ENCODE measurements around the gene RPLP2.

RPLP2 gene

DNA sequence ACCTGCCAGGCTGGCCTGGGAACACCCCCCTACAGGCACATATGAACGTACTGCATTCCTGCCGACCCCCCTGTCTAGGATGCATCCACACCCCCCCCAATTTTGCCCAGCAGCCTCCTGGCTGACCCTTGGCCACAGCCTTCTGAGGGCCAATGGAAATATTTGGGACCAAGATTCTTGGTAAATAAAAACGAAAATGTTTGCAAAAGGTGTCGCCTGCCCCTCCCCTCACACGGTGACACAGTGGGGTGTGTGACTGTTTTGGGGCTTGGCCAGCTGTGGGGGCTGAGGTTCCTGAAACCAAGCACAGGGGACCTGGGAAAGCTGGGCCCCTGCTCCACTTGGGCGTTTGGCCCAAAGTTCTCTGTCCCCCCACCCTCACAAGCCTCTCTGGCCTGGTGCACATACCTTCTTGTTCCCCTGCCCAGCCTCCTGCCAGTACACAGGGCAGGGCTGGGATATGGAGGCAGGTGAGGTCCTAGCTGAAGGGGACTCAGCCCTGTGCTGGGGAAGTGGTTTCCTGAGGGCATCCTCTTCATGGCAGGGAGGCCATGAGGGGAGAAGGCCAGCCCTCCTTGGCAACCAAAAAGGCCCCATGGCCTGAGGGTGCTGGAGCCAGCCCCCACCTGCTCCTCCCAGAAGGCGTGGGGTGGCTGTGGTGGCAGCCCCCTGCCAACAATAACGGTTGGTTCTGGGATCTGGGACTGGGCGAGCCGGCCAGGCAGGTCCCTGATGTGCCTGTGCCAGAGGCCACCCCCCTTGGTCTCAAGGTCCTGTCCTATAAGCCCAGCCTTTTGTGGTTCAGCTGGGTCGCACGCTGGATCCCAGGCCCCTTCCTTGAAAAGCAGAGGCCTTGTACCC, 15.8 kb downstream of the RPLP2 start:
- H3K4me2 ChIP-seq (ENCODE audit: low read length) = no peak overlapping the region
- peaks cover 13% of the 10 kb centered on the region for H3K36me3 ChIP-seq (ENCODE audit: control insufficient read depth, low read length)
- no peaks in the 10 kb centered on the region for H3K9me3 ChIP-seq (ENCODE audit: control insufficient read depth, insufficient read depth, low read length)
- peaks cover 7% of the 10 kb centered on the region for H4K20me1 ChIP-seq (ENCODE audit: control insufficient read depth, insufficient read depth, low read depth, low read length)
- H3K27me3 ChIP-seq (ENCODE audit: control insufficient read depth, low read length) = peaks cover 38% of the 10 kb centered on the region
- TF ChIP-seq EZH2phosphoT487 (IDR thresholded peaks at IDR 0.05; ENCODE audit: borderline replicate concordance, low read length) = no peak
- TF ChIP-seq, protein P1, sequence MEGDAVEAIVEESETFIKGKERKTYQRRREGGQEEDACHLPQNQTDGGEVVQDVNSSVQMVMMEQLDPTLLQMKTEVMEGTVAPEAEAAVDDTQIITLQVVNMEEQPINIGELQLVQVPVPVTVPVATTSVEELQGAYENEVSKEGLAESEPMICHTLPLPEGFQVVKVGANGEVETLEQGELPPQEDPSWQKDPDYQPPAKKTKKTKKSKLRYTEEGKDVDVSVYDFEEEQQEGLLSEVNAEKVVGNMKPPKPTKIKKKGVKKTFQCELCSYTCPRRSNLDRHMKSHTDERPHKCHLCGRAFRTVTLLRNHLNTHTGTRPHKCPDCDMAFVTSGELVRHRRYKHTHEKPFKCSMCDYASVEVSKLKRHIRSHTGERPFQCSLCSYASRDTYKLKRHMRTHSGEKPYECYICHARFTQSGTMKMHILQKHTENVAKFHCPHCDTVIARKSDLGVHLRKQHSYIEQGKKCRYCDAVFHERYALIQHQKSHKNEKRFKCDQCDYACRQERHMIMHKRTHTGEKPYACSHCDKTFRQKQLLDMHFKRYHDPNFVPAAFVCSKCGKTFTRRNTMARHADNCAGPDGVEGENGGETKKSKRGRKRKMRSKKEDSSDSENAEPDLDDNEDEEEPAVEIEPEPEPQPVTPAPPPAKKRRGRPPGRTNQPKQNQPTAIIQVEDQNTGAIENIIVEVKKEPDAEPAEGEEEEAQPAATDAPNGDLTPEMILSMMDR (IDR thresholded peaks at IDR 0.05; ENCODE audit: low read depth, low read length, poor library complexity, severe bottlenecking) = no peak
- no peak overlapping the region for H3K4me3 ChIP-seq (ENCODE audit: low read length)
- peaks cover 10% of the 10 kb centered on the region for H3K79me2 ChIP-seq (ENCODE audit: control insufficient read depth, low read length)
- no peaks in the 10 kb centered on the region; the same call in 1 of the 2 replicates for H3F3A ChIP-seq (ENCODE audit: control insufficient read depth, insufficient read depth)
- no peak overlapping the region for H3K27ac ChIP-seq (ENCODE audit: low read depth, low read length)
- H3K9me2 ChIP-seq (replicated peaks; ENCODE audit: control insufficient read depth, low read length) = no peaks in the 10 kb centered on the region
- peaks cover 48% of the 10 kb centered on the region for H3K4me1 ChIP-seq (ENCODE audit: control insufficient read depth, low read length)

DNA sequence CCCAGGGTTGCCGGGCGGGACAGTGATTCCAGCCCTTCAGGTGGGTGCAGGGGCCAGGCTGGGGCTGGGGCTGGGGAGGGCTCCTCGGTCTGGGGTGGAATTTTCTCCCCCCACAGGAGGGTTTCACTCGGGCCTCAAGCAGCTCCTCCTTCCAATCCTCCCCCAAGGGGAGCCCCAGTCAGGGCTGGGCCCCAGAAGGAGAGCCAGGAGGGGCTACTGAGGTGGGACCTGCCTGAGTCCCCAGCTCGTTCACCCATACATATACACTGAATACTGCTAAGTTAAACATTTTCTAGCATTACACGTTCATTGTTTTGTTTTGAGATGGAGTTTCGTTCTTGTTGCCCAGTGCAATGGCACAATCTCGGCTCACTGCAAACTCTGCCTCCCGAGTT, 16.5 kb downstream of the RPLP2 start:
- Histone ChIP-seq H3K9me3 (ENCODE audit: control insufficient read depth, insufficient read depth, low read length) (no peaks in the 10 kb centered on the region), H3K4me2 (ENCODE audit: low read length) (peak overlapping the region; percentile 90), H3F3A (ENCODE audit: control insufficient read depth, insufficient read depth) (no peaks in the 10 kb centered on the region; the same call in 1 of the 2 replicates), H3K27ac (ENCODE audit: low read depth, low read length) (no peak overlapping the region), H3K79me2 (ENCODE audit: control insufficient read depth, low read length) (peaks cover 4% of the 10 kb centered on the region), H3K4me3 (ENCODE audit: low read length) (peak overlapping the region; percentile 75; the same call in 1 of the 2 replicates), H3K27me3 (ENCODE audit: control insufficient read depth, low read length) (peaks cover 45% of the 10 kb centered on the region), H3K36me3 (ENCODE audit: control insufficient read depth, low read length) (peaks cover 13% of the 10 kb centered on the region), H4K20me1 (ENCODE audit: control insufficient read depth, insufficient read depth, low read depth, low read length) (peaks cover under 1% of the 10 kb centered on the region; the same call in 1 of the 2 replicates), H3K4me1 (ENCODE audit: control insufficient read depth, low read length) (peaks cover 50% of the 10 kb centered on the region), H3K9me2 (replicated peaks; ENCODE audit: control insufficient read depth, low read length) (no peaks in the 10 kb centered on the region)
- no peak for TF ChIP-seq EZH2phosphoT487 (IDR thresholded peaks at IDR 0.05; ENCODE audit: borderline replicate concordance, low read length)
- TF ChIP-seq, protein P1 (IDR thresholded peaks at IDR 0.05; ENCODE audit: low read depth, low read length, poor library complexity, severe bottlenecking) = no peak

DNA sequence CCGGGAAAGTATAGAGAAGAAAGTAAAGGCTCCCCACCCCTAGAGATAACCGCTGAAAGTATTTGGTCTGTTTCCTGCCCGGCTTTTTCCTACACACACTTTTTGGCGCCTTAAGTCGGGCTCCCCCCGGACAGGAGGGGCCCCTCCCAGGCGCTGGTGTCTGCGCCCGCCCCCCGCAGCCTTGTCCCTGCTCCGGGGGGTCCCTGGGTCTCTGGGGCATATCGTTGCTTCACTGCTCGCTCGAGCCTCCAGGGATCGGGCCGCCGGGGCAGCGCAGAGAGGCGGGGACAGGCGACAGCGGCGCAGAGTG, 17.0 kb downstream of the RPLP2 start:
- H3K36me3 ChIP-seq (ENCODE audit: control insufficient read depth, low read length) = peaks cover 10% of the 10 kb centered on the region
- H3K27me3 ChIP-seq (ENCODE audit: control insufficient read depth, low read length) = peaks cover 50% of the 10 kb centered on the region
- H3K4me1 ChIP-seq (ENCODE audit: control insufficient read depth, low read length) = peaks cover 51% of the 10 kb centered on the region
- peak overlapping the region; percentile 75 for H3K4me3 ChIP-seq (ENCODE audit: low read length)
- H3K4me2 ChIP-seq (ENCODE audit: low read length) = peak overlapping the region; percentile 90
- no peak overlapping the region for H3K27ac ChIP-seq (ENCODE audit: low read depth, low read length)
- H3F3A ChIP-seq (ENCODE audit: control insufficient read depth, insufficient read depth) = no peaks in the 10 kb centered on the region; the same call in 1 of the 2 replicates
- no peaks in the 10 kb centered on the region for H3K9me3 ChIP-seq (ENCODE audit: control insufficient read depth, insufficient read depth, low read length)
- H3K9me2 ChIP-seq (replicated peaks; ENCODE audit: control insufficient read depth, low read length) = no peaks in the 10 kb centered on the region
- no peaks in the 10 kb centered on the region; the same call in 1 of the 2 replicates for H4K20me1 ChIP-seq (ENCODE audit: control insufficient read depth, insufficient read depth, low read depth, low read length)
- H3K79me2 ChIP-seq (ENCODE audit: control insufficient read depth, low read length) = no peaks in the 10 kb centered on the region
- TF ChIP-seq EZH2phosphoT487 (IDR thresholded peaks at IDR 0.05; ENCODE audit: borderline replicate concordance, low read length) = no peak; the same call in 1 of the 2 replicates
- TF ChIP-seq, protein P1 (IDR thresholded peaks at IDR 0.05; ENCODE audit: low read depth, low read length, poor library complexity, severe bottlenecking) = no peak

Measured in DOHH2 (cell line).